Measurements from ENCODE around the gene CDC73. TPM values are rescaled to one million over a fixed set of nuclear protein-coding genes. Genes with fewer than 3 reads are reported as not detected.
"Not testable (repeated sequence)": the region's sequence is repeated elsewhere in the genome, so short reads cannot be mapped to it uniquely, and the experiment has no call there.

The CDC73 gene
- total and polyA plus RNA-seq, 10 donors = 6.5 to 76.7 (median 39.1) TPM

GRCh38 chr1:193265716-193266115 is 143.9 kb downstream of the CDC73 start:
- intact Hi-C loops (cut with DNase I; ENCODE audit: low total_unique reads) = no loop called here
- 74 to 91% (median 85%) methylated on average over 1 of the region's 1 CpG for WGBS, 5 donors
- no peaks in the 10 kb centered on the region for H3K27me3 ChIP-seq (replicated peaks in 1 of 7)

GRCh38 chr1:193266794-193267193 is 145.0 kb downstream of the CDC73 start:
- H3K9me3 ChIP-seq = not testable (repeated sequence)

More at GRCh38 chr1:193265716-193266115, 143.9 kb downstream of the CDC73 start:
- H3K4me1 ChIP-seq = no peaks in the 10 kb centered on the region
- no peak for DNase-seq
- no peaks in the 10 kb centered on the region for H3K9me3 ChIP-seq
- TF ChIP-seq CTCF (IDR thresholded peaks at IDR 0.05 in 8 of 11, conservative IDR thresholded peaks at IDR 0.05 in 3 of 11) (no peak), POLR2AphosphoS5 (IDR thresholded peaks at IDR 0.05) (no peak)
- peaks cover 0 to 12% (median 0%) of the 10 kb centered on the region in 6 donors for H3K36me3 ChIP-seq
- H3K4me3 ChIP-seq = no peak overlapping the region
- H3K27ac ChIP-seq = no peak overlapping the region

GRCh38 chr1:193270996-193271395 is 149.2 kb downstream of the CDC73 start:
- H3K4me3 ChIP-seq = no peak overlapping the region
- H3K4me1 ChIP-seq = no peaks in the 10 kb centered on the region
- TF ChIP-seq POLR2AphosphoS5 (IDR thresholded peaks at IDR 0.05) (no peak), CTCF (IDR thresholded peaks at IDR 0.05 in 8 of 11, conservative IDR thresholded peaks at IDR 0.05 in 3 of 11) (no peak), POLR2A (IDR thresholded peaks at IDR 0.05) (no peak)
- WGBS, 5 donors = 74 to 85% (median 81%) methylated on average over 2 of the region's 2 CpGs
- peaks cover 0 to 7% (median 0%) of the 10 kb centered on the region in 8 donors for H3K9me3 ChIP-seq
- intact Hi-C loops (cut with DNase I; ENCODE audit: low total_unique reads) = no loop called here
- no peaks in the 10 kb centered on the region for H3K27me3 ChIP-seq (replicated peaks in 1 of 7)
- no peaks in the 10 kb centered on the region for H3K36me3 ChIP-seq
- no peak for DNase-seq
- no peak overlapping the region for H3K27ac ChIP-seq

More at GRCh38 chr1:193266794-193267193, 145.0 kb downstream of the CDC73 start:
- H3K4me3 ChIP-seq; DNase-seq; H3K4me1 ChIP-seq; H3K27ac ChIP-seq; intact Hi-C loops (cut with DNase I; ENCODE audit: low total_unique reads); H3K36me3 ChIP-seq; H3K27me3 ChIP-seq (replicated peaks in 1 of 7): not testable (repeated sequence)
- 95 to 98% (median 97%) methylated on average over 7 of the region's 7 CpGs for WGBS, 5 donors

GRCh38 chr1:193275773-193276172 is 153.9 kb downstream of the CDC73 start:
- TF ChIP-seq CTCF (IDR thresholded peaks at IDR 0.05 in 8 of 11, conservative IDR thresholded peaks at IDR 0.05 in 3 of 11) = no peak
- TF ChIP-seq POLR2AphosphoS5 (IDR thresholded peaks at IDR 0.05) = no peak
- TF ChIP-seq POLR2A (IDR thresholded peaks at IDR 0.05) = no peak
- H3K36me3 ChIP-seq = no peaks in the 10 kb centered on the region
- H3K9me3 ChIP-seq = peaks cover 0 to 7% (median 0%) of the 10 kb centered on the region in 8 donors
- no peak overlapping the region for H3K4me3 ChIP-seq
- H3K27me3 ChIP-seq (replicated peaks in 1 of 7) = no peaks in the 10 kb centered on the region
- intact Hi-C loops (cut with DNase I; ENCODE audit: low total_unique reads) = no loop called here
- DNase-seq = no peak
- H3K4me1 ChIP-seq = no peaks in the 10 kb centered on the region
- 80 to 98% (median 96%) methylated on average over 5 of the region's 5 CpGs for WGBS, 5 donors
- H3K27ac ChIP-seq = no peak overlapping the region

GRCh38 chr1:193278968-193279367 is 157.1 kb downstream of the CDC73 start:
- intact Hi-C loops (cut with DNase I; ENCODE audit: low total_unique reads) = no loop called here
- no peak overlapping the region for H3K4me3 ChIP-seq
- DNase-seq = no peak
- no peak for TF ChIP-seq CTCF (IDR thresholded peaks at IDR 0.05 in 8 of 11, conservative IDR thresholded peaks at IDR 0.05 in 3 of 11)
- no peak for TF ChIP-seq POLR2AphosphoS5 (IDR thresholded peaks at IDR 0.05)
- no peak for TF ChIP-seq POLR2A (IDR thresholded peaks at IDR 0.05)
- 92 to 97% (median 96%) methylated on average over 2 of the region's 2 CpGs for WGBS, 5 donors
- H3K4me1 ChIP-seq = no peaks in the 10 kb centered on the region
- H3K9me3 ChIP-seq = peaks cover 0 to 6% (median 0%) of the 10 kb centered on the region in 8 donors
- no peak overlapping the region for H3K27ac ChIP-seq
- no peaks in the 10 kb centered on the region for H3K27me3 ChIP-seq (replicated peaks in 1 of 7)
- no peaks in the 10 kb centered on the region for H3K36me3 ChIP-seq

Measured in spleen (tissue), 11 donors.